NCI-H510A (cell line): ENCODE results near the gene SASH1.

Experiments used
- DNase-seq: peaks from one replicate; lab custom pipeline; 2025; lab: John Stamatoyannopoulos, UW

Gene SASH1

DNA sequence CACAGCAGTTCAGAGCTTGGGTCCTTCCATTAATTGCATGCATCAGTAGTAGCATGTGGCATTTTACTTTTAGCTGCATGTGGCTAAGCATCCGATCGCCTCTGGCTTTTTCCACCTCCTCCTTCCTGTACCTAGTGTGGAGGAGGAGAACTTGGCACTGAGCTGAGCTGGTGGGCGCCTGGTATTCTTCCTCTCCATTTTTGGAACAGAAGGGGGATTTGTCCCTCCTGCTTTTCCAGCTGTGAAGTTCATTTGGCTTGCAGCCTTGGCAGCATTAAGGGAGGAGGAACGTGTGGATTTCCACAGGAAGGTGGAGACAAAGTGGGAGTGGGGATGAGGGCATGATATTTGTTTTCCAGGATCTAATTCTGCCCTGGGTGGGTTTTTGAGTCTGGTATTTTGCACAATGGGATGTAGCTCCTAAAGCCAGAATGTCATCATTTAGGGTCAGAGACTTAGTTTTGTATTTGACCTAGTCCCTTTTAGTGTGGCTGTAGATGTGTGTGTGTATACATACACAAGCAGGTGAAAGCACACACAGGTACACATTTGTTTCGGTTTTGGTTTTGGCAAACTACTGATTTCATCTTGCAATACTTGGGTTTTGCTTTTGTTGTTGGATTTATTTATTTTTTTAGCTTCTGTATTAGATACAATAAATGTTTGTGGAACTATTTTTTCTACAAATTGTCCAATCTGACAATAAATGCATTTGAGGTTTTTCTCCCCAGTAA, 90.0 kb downstream of the SASH1 start:
- no peak for DNase-seq

GRCh38 chr6:148435386-148435785, 92.7 kb downstream of the SASH1 start:
- DNase-seq, result no peak

DNA sequence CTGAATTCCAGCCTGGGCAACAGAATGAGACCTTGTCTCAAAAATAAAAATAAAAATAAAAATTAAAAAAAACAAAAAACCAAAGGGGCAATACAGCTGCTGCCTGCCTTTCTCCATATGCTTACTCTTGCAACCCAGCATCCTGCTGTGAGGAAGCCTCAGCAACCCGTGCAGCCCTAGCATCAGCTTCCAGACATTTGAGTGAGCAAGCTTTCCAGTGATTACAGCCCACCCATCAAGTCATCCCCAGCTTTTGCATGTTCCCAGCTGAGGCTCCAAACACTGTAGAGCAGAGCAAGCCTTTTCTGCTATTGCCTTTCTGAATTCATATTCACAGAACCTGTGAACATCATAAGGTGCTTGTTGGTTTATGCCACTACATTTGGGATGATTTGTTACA, 93.8 kb downstream of the SASH1 start:
- no peak for DNase-seq

- DNase-seq, result no peak
Observed at GRCh38 chr6:148438632-148439031, 96.0 kb downstream of the SASH1 start.

- DNase-seq, result no peak
Observed at GRCh38 chr6:148440016-148440415, 97.4 kb downstream of the SASH1 start.

DNA sequence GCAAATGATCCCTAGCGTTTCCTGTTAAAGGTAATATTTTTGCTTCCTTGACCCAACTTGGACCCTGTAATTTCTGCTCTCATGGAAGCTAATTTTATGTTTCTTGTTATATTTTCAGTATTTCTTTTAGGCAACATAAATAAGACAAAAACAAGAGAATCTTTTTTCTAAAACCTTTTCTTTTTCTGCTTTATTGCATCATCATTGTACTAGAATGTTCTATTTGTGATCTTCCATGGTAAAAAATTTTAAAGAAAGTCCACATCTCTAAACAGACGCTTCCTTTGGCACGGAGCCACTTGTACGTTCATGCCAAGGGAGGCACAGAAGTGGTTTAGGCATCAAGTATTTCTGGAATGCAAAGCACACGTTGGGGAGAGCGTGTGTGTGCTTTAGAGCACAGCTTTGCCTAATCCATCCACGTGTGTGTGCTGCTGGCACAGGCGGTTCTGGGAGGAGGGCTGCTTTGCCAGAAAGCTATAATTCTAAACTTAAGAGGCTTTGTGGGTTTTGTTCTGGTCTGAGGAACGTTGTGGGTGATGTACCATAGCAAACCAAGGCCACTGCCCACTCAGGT, 98.3 kb downstream of the SASH1 start:
- DNase-seq, result no peak

DNA sequence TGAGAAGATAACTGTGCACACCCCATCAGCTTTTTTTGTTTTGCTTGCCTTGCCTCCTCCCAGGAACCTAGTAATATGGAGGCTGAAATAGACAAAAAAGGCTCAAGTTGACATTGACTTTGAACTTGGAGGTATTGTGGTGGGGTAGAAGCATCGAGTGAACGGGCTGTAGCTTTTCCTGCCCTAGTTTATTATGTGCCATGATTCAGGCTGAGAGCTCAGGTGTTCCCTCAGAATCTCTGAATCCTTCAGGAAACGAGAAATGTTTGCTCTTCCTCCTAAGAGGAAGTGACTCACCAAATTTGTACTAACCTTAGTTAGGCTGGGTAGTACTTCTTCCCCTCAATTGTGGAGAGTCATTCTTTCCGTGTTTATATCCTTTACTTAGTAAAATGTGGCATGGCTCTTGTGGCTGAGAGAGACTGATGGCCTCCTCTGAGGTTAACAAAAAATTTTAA, 98.8 kb downstream of the SASH1 start:
- no peak for DNase-seq

- no peak for DNase-seq
Observed at GRCh38 chr6:148443798-148444560, 101.3 kb downstream of the SASH1 start.

GRCh38 chr6:148445116-148445515, 102.5 kb downstream of the SASH1 start:
- no peak for DNase-seq

DNA sequence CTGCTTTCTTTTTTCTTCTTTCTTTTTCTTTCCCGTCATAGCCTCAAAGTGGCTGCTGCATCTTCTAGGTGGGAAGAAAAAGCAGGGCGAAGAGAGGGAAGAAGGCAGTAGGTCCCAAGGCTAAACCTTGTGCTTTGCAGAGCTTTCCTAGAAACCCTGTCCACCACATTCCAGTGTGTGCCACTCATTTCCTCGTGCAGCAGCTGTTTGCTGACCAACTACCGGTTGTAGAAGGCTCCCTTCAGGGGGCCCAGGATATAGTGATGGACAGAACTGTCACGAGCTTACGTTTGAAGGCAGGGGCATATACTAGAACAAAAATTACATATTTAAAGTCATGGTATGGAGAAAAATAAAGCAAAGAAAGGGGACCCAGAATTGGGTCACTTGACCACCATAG, 103.0 kb downstream of the SASH1 start:
- no peak for DNase-seq

DNA sequence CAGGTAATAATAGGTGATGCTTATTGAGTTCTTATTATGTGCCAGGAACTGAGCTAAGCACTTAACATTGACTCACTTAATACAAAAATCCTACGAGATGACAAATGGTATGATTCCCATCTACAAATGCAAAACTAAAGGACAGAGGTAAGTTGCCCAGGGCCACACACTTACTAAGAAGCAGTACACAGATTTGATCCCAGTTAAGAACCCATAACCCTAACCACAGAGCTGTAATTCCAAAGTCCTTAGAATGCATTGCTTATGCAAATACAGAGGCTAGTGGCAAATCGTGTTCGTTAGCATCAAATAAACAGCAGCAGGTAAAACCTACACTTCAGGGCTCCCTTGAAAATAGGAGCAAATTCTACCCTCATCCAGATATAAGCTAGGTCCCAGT, 104.0 kb downstream of the SASH1 start:
- no peak for DNase-seq

DNA sequence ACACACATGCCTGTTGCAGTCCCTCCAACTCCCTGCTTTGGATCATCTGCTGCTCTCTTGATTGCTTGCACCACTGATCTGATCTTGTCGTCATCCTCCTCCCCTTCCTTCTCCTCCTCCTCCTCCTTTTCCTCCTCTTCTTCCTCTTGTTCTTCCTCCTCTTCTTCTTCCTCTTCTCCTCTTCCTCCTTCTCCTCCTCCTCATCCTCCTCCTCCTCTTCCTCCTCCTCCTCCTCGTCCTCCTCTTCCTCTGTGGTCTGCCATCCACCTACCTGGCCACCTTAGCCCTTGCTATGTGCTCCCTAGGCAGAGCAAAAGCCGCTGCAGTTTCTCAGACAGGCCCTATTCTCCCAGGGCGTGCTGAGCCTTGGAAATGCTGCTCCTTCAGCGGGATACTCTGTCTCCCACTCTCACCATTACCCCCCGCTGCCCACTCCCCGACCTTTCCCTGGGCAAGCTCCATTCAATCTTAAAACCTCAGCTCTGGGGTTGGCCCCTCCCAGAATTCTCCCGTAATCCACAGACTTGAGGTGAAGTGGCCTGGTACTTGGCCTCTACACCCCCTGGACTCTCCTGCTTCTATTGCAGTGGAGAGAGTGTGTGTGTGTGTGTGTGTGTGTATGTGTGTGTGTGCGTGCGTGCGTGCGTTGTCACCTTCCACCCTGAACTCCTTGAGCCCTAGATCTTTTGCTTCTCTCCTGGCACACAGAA, 105.0 kb downstream of the SASH1 start:
- no peak for DNase-seq

GRCh38 chr6:148448369-148449012, 105.9 kb downstream of the SASH1 start:
- DNase-seq, result no peak

GRCh38 chr6:148450866-148451265, 108.2 kb downstream of the SASH1 start:
- DNase-seq, result no peak

DNA sequence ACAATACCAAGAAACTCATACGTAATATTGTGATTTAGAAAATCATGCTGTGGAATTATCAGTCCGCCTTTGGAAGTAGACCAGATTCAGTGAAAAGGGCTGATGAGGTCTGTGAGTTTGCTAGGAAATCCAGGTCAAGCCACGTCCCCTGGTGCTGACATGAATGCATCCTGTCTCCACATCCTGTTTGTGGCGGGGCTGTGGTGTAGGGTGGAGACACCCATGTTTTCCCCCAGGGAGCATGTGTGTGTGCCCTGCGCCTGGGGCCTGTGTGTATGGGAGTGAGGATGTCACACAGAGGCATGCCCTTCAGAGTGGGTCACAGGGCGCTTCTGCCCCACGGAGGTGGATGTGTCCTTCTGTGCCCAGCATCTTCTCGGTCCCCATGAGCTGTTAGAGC, 109.1 kb downstream of the SASH1 start:
- DNase-seq, result no peak

- no peak for DNase-seq
Observed at GRCh38 chr6:148452876-148453275, 110.2 kb downstream of the SASH1 start.

DNA sequence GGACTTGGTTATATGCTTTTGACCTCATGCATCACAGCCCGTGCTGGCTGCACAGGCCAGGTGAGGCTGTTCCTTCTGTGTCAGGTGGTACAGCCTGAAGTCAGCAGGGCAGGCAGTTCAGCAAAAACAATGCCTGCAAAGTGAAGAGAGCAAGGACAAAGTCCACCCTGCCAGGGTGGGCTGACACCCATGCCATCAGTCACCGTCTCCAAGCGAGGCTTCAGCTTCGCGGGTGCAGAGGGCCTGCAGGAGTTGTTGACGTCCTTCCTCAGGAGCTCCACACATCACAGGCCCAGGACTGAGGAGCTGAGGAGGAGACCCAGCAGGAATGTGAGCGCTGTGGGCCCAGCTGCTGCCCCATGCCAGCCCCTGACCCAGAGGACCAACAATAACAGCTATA, 111.3 kb downstream of the SASH1 start:
- no peak for DNase-seq

- DNase-seq, result no peak
Observed at GRCh38 chr6:148455225-148455624, 112.6 kb downstream of the SASH1 start.

GRCh38 chr6:148455674-148456558, 113.3 kb downstream of the SASH1 start:
- DNase-seq, result no peak

DNA sequence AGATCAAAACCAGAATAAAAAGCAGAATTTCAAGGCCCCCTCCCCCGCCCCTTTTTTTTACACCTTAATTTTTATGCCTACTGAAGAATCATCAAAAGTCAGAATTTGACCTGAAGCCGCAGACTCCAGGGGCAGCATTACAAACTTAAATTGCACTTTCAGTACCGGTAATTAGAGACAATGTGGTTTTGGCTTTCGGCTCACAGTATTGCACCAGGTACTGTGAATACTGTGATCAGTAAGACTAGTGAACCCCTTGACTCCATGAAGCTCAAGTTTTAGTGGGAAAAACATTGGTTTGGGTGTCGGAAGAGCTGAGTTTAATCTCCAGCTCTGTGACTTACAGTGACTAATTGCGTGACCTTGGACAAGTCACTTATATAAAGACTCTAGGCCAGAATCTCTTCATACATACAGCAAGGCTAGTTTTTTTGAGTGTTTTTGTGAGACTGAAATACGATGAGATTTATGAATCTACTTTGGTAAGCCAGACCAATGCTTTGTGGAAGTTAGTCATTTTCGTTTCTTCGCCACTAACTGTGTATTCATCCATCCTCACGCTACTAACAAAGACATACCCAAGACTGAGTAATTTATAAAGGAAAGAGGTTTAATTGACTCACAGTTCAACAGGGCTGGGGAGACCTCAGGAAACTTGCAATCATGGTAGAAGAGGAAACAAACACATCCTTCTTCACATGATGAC, 114.7 kb downstream of the SASH1 start:
- DNase-seq, result no peak

DNA sequence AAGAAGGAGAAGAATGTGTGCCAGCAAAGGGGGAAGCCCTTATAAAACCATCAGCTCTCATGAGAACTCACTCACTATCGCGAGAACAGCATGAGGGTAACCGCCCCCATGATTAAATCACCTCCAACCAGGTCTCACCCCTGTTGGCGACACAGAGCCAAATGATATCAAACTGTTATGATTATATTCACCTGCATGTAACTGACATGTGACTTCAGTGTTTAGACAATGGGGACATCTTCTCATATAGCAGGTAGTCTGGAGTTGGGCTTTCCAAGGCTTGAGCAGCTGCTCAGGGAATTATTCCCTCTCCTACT, 115.2 kb downstream of the SASH1 start:
- no peak for DNase-seq
